Endothelial cell of umbilical vein (primary cell): ENCODE data around the gene NTRK2. TPM values are rescaled to one million over a fixed set of nuclear protein-coding genes. Genes with fewer than 3 reads are reported as not detected.

Experiments
- BruUV-seq: library from RNA; stranded (reverse); fragments of 400-500 nt; replicated peaks from 2 replicates; lab custom pipeline; 2021; lab: Mats Ljungman, UMichigan
- CTCF ChIA-PET: fragments of 300-600, 350-600 bp; sonication (Branson Sonifier 250); formaldehyde crosslinking; loops from one replicate; lab custom pipeline; 2021; ENCODE audit warnings: antibody characterized with exemption, inconsistent platforms; lab: Charles Lee
- POLR2A ChIA-PET: fragments of 300-600, 350-600 bp; sonication (Branson Sonifier 250); formaldehyde crosslinking; loops from one replicate; lab custom pipeline; 2021; ENCODE audit warnings: antibody characterized with exemption, inconsistent platforms; lab: Charles Lee
- DNase-seq: peaks from one replicate; pipeline ENCODE4 v3.0.0-alpha.2; 2011; ENCODE audit warnings: low read depth, low spot score
- FAIRE-seq: peaks from 2 replicates; lab custom pipeline; 2011; peaks lifted over from hg19 to GRCh38; lab: Jason Lieb, UNC
- H2AFZ ChIP-seq: 2 replicates; pipeline ENCODE4 v1.6.0; 2012; ENCODE audit warnings: low read depth, low read length, control low read depth, inconsistent platforms
- H3K27ac ChIP-seq: 2 replicates; pipeline ENCODE4 v1.5.1; 2011; ENCODE audit warnings: low read depth, mild to moderate bottlenecking, control low read depth, low read length, moderate library complexity; ENCODE audit not compliant: insufficient read depth
- H3K27me3 ChIP-seq, 2 experiments: 2 replicates each; pipeline versions ENCODE4 v1.6.0 to v1.6.1; 2011; ENCODE audit warnings: low read length in 2 of 2, mixed read lengths in 1 of 2; ENCODE audit not compliant: control insufficient read depth in 2 of 2, insufficient read depth in 2 of 2
- H3K36me3 ChIP-seq, 2 experiments: 2 replicates in 1 of 2; 3 replicates in 1 of 2; pipeline ENCODE4 v1.5.1; 2011; ENCODE audit warnings: low read length in 2 of 2, mild to moderate bottlenecking in 1 of 2, moderate library complexity in 1 of 2; ENCODE audit not compliant: control insufficient read depth in 2 of 2, insufficient read depth in 2 of 2; ENCODE audit errors: extremely low read depth in 1 of 2
- H3K4me1 ChIP-seq: 3 replicates; pipeline ENCODE4 v1.5.1; 2011; ENCODE audit warnings: mild to moderate bottlenecking, low read length; ENCODE audit not compliant: control insufficient read depth, insufficient read depth; ENCODE audit errors: extremely low read depth
- H3K4me2 ChIP-seq: 2 replicates; pipeline ENCODE4 v1.6.1; 2011; ENCODE audit warnings: low read length, control low read depth, mixed read lengths; ENCODE audit not compliant: insufficient read depth
- H3K4me3 ChIP-seq, 3 experiments: fragments of 200-600 bp in 1 of 3; sonication (generic), shearing (Covaris generic) in 1 of 3; replicated peaks in 1 of 3; 2 replicates each; pipeline ENCODE4 v1.5.1; 2011 to 2016; ENCODE audit warnings: control low read depth in 3 of 3, low read length in 3 of 3, mild to moderate bottlenecking in 2 of 3, inconsistent platforms in 1 of 3, low read depth in 1 of 3, moderate library complexity in 1 of 3; ENCODE audit not compliant: insufficient read depth in 1 of 3
- H3K79me2 ChIP-seq: 2 replicates; pipeline ENCODE4 v1.6.0; 2012; ENCODE audit warnings: low read length, inconsistent platforms; ENCODE audit not compliant: control insufficient read depth, insufficient read depth
- H3K9ac ChIP-seq: replicated peaks from 2 replicates; pipeline ENCODE3; 2011; ENCODE audit warnings: low read length, control low read depth; ENCODE audit not compliant: insufficient read depth; ENCODE audit errors: extremely low read depth
- H3K9me1 ChIP-seq: replicated peaks from 3 replicates; pipeline ENCODE4 v1.6.0; 2011; ENCODE audit warnings: mild to moderate bottlenecking, low read length; ENCODE audit not compliant: control insufficient read depth, insufficient read depth; ENCODE audit errors: extremely low read depth
- H3K9me3 ChIP-seq: replicated peaks from 2 replicates; pipeline ENCODE4 v1.5.1; 2012; ENCODE audit warnings: low read length, inconsistent platforms; ENCODE audit not compliant: control insufficient read depth, insufficient read depth
- H4K20me1 ChIP-seq: replicated peaks from 2 replicates; pipeline ENCODE3; 2011; ENCODE audit warnings: mild to moderate bottlenecking, low read length; ENCODE audit not compliant: control insufficient read depth, insufficient read depth; ENCODE audit errors: extremely low read depth
- EZH2 ChIP-seq: IDR thresholded peaks from 2 replicates; pipeline ENCODE4 v1.6.1; 2012; ENCODE audit warnings: borderline replicate concordance, low read depth, mild to moderate bottlenecking, moderate library complexity, low read length, inconsistent platforms; ENCODE audit not compliant: severe bottlenecking
- FOS ChIP-seq: IDR thresholded peaks from 2 replicates; pipeline ENCODE4 v1.6.1; 2011; ENCODE audit warnings: mild to moderate bottlenecking, low read length, moderate library complexity, borderline replicate concordance; ENCODE audit not compliant: insufficient read depth
- GATA2 ChIP-seq: IDR thresholded peaks from 2 replicates; pipeline ENCODE4 v1.7.0; 2011; ENCODE audit warnings: low read depth, mild to moderate bottlenecking, moderate library complexity, mixed read lengths, low read length; ENCODE audit not compliant: insufficient read length, insufficient read depth
- JUN ChIP-seq: IDR thresholded peaks from 2 replicates; pipeline ENCODE4 v1.6.1; 2011; ENCODE audit warnings: borderline replicate concordance, low read depth; ENCODE audit not compliant: insufficient read length, insufficient read depth
- MYC ChIP-seq: IDR thresholded peaks from one replicate; pipeline ENCODE4 v1.6.1; 2011; ENCODE audit warnings: mild to moderate bottlenecking, low read depth, low read length
- POLR2A ChIP-seq: IDR thresholded peaks from 2 replicates; pipeline ENCODE4 v1.6.1; 2012; ENCODE audit warnings: low read depth, mild to moderate bottlenecking, control low read depth, low read length
- POLR2AphosphoS5 ChIP-seq: IDR thresholded peaks from 2 replicates; pipeline ENCODE4 v1.6.1; 2012; ENCODE audit warnings: low read depth, mild to moderate bottlenecking, control low read depth, low read length, moderate library complexity; ENCODE audit not compliant: insufficient read depth
- dilution Hi-C: fragments of 300-500 bp; cut with MboI; formaldehyde crosslinking; loops from one replicate; pipeline ENCODE4 v1.15.0; 2019; ENCODE audit warnings: low sequenced_read_pairs; ENCODE audit not compliant: extremely low pct_ligation_motif_present
- intact Hi-C: fragments of 100-400 bp; cut with micrococcal nuclease; formaldehyde crosslinking; loops from one replicate; pipeline ENCODE4 v1.10.0; 2022
- polyA plus RNA-seq, 4 experiments: library from polyadenylated mRNA; depleted of rRNA in 3 of 4; stranded (reverse) in 3 of 4; unstranded in 1 of 4; fragments of >200 nt; gene quantifications; 2 replicates each; pipeline versions ENCODE4 v1.2.1 to v1.2.3, GENCODE V29; 2011 to 2012; ENCODE audit warnings: missing spikeins in 1 of 4
- total RNA-seq: library from RNA; stranded (reverse); gene quantifications from 2 replicates; pipeline ENCODE4 v1.2.3, GENCODE V29; 2021
- TF ChIP-seq, protein P1 (sequence below), 2 donors: IDR thresholded peaks; 1 replicate in 1 of 2; 2 replicates in 1 of 2; pipeline ENCODE4 v1.5.1; 2011; ENCODE audit warnings: low read length in 2 of 2, mild to moderate bottlenecking in 2 of 2, moderate library complexity in 2 of 2, control low read depth in 1 of 2, inconsistent platforms in 1 of 2, low read depth in 1 of 2; ENCODE audit not compliant: insufficient read depth in 1 of 2; ENCODE audit errors: extremely low read depth in 1 of 2
- TF ChIP-seq, protein P2 (sequence below): IDR thresholded peaks from 2 replicates; pipeline ENCODE4 v1.6.1; 2011; ENCODE audit not compliant: insufficient read depth, insufficient read length

The NTRK2 gene
- total and polyA plus RNA-seq, 2 donors (not counting 3 experiments of a cell fraction or from before 2014, with no cell fraction given): 0.01 to 0.13 TPM

DNA sequence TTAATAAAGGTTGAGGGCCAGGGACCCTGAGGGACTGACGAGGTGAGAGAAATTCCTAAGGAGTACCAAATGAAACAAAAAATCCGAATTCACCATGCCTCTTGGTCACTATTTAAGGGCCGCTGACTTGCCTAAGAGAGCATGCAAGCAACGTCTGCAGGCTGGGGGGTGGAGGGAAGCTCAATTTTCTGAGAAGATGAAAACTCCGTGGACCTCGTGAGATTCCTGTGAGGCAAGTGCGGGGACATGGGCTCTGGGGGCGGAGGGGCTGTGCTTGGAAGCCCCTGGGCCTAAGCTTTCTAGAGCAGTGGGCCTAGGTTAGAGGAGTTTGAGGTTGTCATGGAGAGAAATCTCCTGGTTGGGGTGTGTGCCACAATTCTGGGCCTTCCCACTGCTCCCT, 27.5 kb downstream of the NTRK2 start:
- Histone ChIP-seq H3K4me1 (peaks cover 2% of the 10 kb centered on the region), H3K27me3 (peaks cover 0 to 2% of the 10 kb centered on the region in 2 experiments), H4K20me1 (no peaks in the 10 kb centered on the region), H3K4me3 (no peak overlapping the region), H3K9ac (no peak overlapping the region), H3K27ac (no peak overlapping the region), H3K4me2 (no peak overlapping the region), H3K36me3 (no peaks in the 10 kb centered on the region), H2AFZ (no peak overlapping the region), H3K9me1 (no peaks in the 10 kb centered on the region), H3K9me3 (no peaks in the 10 kb centered on the region), H3K79me2 (no peaks in the 10 kb centered on the region)
- BruUV-seq: no TSS peak
- no peak for DNase-seq
- intact Hi-C loops (loop anchor here (1.0 to 10.0 kb wide), 6 partner anchors 84 to 1088 kb away; no protein-coding TSS in a partner anchor), dilution Hi-C loops (no loop called here)
- FAIRE-seq: no peak
- ChIA-PET CTCF (interaction anchor here (0.8 to 5.3 kb wide), 27 partner anchors 8 to 913 kb away, joined by 3 to 77 read pairs (median 5); no protein-coding TSS in a partner anchor), POLR2A (no interaction called here)
- TF ChIP-seq JUN (no peak), POLR2AphosphoS5 (no peak), FOS (no peak), MYC (no peak), GATA2 (no peak), POLR2A (no peak), EZH2 (no peak)
- TF ChIP-seq, protein P1, sequence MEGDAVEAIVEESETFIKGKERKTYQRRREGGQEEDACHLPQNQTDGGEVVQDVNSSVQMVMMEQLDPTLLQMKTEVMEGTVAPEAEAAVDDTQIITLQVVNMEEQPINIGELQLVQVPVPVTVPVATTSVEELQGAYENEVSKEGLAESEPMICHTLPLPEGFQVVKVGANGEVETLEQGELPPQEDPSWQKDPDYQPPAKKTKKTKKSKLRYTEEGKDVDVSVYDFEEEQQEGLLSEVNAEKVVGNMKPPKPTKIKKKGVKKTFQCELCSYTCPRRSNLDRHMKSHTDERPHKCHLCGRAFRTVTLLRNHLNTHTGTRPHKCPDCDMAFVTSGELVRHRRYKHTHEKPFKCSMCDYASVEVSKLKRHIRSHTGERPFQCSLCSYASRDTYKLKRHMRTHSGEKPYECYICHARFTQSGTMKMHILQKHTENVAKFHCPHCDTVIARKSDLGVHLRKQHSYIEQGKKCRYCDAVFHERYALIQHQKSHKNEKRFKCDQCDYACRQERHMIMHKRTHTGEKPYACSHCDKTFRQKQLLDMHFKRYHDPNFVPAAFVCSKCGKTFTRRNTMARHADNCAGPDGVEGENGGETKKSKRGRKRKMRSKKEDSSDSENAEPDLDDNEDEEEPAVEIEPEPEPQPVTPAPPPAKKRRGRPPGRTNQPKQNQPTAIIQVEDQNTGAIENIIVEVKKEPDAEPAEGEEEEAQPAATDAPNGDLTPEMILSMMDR (IDR thresholded peaks at IDR 0.05; ENCODE audit: extremely low read depth in 1 of 2, insufficient read depth in 1 of 2, low read depth in 1 of 2, low read length in 2 of 2): no peak
- TF ChIP-seq, protein P2, sequence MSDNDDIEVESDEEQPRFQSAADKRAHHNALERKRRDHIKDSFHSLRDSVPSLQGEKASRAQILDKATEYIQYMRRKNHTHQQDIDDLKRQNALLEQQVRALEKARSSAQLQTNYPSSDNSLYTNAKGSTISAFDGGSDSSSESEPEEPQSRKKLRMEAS: no peak
